Measurements from ENCODE around the gene TCF7L1.
"Not testable (repeated sequence)": the region's sequence is repeated elsewhere in the genome, so short reads cannot be mapped to it uniquely, and the experiment has no call there.

Gene TCF7L1

GRCh38 chr2:85132397-85132796 is 795 bp upstream of the TCF7L1 start:
- DNase-seq: no peak

- no peak for DNase-seq
Measured at GRCh38 chr2:85133751-85134254, 611 bp downstream of the TCF7L1 start.

GRCh38 chr2:85134255-85134895 is 1.2 kb downstream of the TCF7L1 start:
- no peak for DNase-seq

GRCh38 chr2:85134896-85135659 is 1.9 kb downstream of the TCF7L1 start:
- no peak for DNase-seq

- no peak for DNase-seq
Measured at GRCh38 chr2:85135660-85135914, 2.4 kb downstream of the TCF7L1 start.

- DNase-seq: no peak
Measured at GRCh38 chr2:85137156-85137555, 4.0 kb downstream of the TCF7L1 start.

- no peak for DNase-seq
Measured at GRCh38 chr2:85143463-85144082, 10.4 kb downstream of the TCF7L1 start.

GRCh38 chr2:85145116-85145820 is 12.1 kb downstream of the TCF7L1 start:
- no peak for DNase-seq

- DNase-seq: no peak
Measured at GRCh38 chr2:85148190-85148589, 15.0 kb downstream of the TCF7L1 start.

GRCh38 chr2:85151026-85151425 is 17.8 kb downstream of the TCF7L1 start:
- DNase-seq: no peak

GRCh38 chr2:85152895-85153294 is 19.7 kb downstream of the TCF7L1 start:
- DNase-seq: no peak

GRCh38 chr2:85154048-85154753 is 21.0 kb downstream of the TCF7L1 start:
- no peak for DNase-seq

- not testable (repeated sequence) for DNase-seq
Measured at GRCh38 chr2:85155082-85155481, 21.9 kb downstream of the TCF7L1 start.

- DNase-seq: no peak
Measured at GRCh38 chr2:85156153-85156552, 23.0 kb downstream of the TCF7L1 start.

- no peak for DNase-seq
Measured at GRCh38 chr2:85156619-85157018, 23.4 kb downstream of the TCF7L1 start.

- no peak for DNase-seq
Measured at GRCh38 chr2:85157345-85157744, 24.2 kb downstream of the TCF7L1 start.

- DNase-seq: no peak
Measured at GRCh38 chr2:85158559-85159273, 25.5 kb downstream of the TCF7L1 start.

- DNase-seq: no peak
Measured at GRCh38 chr2:85159589-85159988, 26.4 kb downstream of the TCF7L1 start.

- no peak for DNase-seq
Measured at GRCh38 chr2:85160966-85161960, 28.1 kb downstream of the TCF7L1 start.

GRCh38 chr2:85162746-85163301 is 29.6 kb downstream of the TCF7L1 start:
- no peak for DNase-seq

- no peak for DNase-seq
Measured at GRCh38 chr2:85163675-85164074, 30.5 kb downstream of the TCF7L1 start.

All from NCI-H2107 (cell line).